ENCODE results near the gene IFITM10. TPM values are rescaled to one million over a fixed set of nuclear protein-coding genes. Genes with fewer than 3 reads are reported as not detected.
"Not testable (repeated sequence)": the region's sequence is repeated elsewhere in the genome, so short reads cannot be mapped to it uniquely, and the experiment has no call there.

IFITM10 gene
- total RNA-seq, 1 donor from 2014 or later, result 0.80 TPM

DNA sequence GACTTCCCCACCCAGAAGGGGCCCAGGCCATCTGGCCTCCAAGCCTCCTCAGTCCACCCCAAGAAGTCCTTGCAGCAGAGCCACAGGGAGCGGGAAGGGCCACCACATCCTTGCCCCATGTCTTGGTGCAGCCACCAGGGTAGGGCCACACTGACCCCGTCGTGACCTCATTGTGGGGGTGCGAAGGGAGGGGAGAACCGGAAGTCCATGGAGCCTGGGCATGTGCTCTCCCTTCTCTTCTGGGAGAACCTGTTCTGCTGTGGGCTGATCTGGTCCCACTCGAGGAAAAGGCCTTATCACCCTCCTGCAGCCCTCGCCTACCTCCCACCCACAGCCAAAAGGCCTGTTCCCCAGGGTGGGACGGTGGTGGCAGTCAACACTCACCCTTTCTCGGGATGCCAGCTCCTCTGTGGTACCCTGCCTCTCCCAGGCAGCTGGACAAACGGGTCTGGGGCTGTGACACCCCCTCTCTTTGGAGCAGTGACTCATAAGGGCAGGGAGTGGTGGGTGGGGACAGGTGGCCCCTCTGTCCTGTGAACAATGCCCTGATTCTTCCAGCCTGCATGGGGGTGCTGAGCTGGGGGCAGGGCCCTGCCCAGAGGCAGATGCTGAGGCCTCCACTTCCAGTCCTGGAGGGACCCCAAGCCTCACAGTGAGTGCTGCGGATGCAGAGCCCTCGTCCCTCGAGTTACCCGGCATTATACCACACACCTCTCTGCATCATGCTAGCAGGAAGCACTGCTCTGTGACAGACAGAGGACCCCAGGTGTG, 27.9 kb upstream of the IFITM10 start:
- no peak for DNase-seq (ENCODE audit: low read depth)

GRCh38 chr11:1777737-1778136, 27.3 kb upstream of the IFITM10 start:
- DNase-seq (ENCODE audit: low read depth), result no peak

DNA sequence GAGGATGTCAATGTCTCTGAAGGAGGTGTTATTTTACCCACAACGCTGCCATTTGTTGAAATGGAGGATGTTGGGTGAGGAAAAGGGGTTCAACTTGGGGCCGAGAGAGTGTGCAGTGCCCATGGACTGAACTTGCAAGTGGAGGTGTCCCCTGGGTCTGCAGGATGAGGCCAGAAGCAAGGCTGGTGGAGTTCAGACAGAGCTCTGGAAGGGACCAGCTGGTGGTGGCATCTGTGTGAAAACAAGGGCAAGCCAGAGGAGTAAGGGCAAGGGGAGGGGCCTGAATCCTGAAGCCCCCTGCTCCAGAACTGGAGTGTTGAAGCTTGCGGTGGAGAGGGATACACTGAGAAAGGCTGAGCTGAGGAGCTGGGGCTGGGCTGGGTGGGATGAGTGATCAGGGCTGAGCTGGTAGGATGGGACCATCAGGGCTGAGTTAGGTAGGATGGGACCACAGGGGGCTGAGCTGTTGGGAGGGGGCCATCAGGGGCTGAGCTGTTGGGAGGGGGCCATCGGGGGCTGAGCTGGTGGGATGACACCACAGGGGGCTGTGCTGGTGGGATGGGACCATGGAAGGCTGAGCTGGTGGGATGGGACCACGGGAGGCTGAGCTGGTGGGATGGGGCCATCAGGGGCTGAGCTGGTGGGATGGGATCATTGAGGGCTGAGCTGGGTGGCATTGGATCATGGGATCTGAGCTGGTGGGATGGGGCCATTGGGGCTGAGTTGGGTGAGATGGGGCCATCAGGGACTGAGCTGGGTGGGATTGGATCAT, 26.7 kb upstream of the IFITM10 start:
- no peak for DNase-seq (ENCODE audit: low read depth)

DNA sequence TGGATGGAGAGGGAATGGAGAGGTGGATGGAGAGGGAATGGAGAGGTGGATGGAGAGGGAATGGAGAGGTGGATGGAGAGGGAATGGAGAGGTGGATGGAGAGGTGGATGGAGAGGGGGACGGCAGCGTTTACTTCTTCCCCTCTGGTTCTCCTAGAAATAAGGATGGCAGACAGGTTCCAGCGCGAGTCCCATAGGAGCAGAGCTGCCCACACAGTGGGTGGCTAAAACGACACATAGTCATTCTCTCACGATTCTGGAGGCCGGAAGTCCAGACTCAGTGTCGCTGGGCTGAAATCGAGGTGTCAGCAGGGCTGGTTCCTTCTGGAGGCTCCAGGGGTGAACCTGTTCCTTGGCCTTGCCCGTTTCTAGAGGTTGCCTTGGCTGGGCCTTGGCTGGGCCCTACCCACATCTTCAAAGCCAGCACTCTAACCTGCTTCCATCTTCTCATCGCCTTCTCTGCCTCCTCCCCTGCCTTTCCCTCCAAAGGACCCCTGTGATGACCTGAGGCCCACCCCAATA, 26.0 kb upstream of the IFITM10 start:
- DNase-seq (ENCODE audit: low read depth), result no peak

GRCh38 chr11:1774886-1775285, 24.5 kb upstream of the IFITM10 start:
- DNase-seq (ENCODE audit: low read depth), result no peak

DNA sequence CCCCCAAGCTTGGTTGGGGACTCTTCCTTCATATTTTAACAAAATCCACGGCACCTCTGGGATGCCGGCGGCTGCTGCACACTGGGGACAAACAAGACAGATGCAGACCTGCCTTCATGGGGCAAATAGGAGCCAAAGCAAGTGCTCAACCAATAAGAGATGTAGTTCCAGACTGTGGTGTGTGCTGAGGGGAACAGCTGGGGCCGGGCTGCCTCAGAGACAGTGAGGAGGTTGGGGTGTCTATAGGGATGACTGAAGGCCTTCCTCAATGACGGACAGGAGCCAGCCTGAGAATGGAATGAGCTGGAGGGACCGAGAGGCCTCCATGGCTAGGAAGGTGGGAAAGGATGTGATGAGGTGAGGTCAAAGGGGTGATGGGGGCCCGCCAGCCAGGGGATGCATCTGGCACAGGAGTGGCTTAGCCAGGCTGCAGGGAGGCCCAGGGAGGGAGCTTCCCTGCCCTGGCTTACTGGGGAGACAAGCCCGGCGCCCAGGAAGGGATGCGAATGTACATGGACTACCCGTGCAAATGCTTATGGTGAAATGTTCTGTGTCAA, 23.7 kb upstream of the IFITM10 start:
- no peak for DNase-seq (ENCODE audit: low read depth)

- no peak for DNase-seq (ENCODE audit: low read depth)
Observed at GRCh38 chr11:1773131-1773993, 23.0 kb upstream of the IFITM10 start.

DNA sequence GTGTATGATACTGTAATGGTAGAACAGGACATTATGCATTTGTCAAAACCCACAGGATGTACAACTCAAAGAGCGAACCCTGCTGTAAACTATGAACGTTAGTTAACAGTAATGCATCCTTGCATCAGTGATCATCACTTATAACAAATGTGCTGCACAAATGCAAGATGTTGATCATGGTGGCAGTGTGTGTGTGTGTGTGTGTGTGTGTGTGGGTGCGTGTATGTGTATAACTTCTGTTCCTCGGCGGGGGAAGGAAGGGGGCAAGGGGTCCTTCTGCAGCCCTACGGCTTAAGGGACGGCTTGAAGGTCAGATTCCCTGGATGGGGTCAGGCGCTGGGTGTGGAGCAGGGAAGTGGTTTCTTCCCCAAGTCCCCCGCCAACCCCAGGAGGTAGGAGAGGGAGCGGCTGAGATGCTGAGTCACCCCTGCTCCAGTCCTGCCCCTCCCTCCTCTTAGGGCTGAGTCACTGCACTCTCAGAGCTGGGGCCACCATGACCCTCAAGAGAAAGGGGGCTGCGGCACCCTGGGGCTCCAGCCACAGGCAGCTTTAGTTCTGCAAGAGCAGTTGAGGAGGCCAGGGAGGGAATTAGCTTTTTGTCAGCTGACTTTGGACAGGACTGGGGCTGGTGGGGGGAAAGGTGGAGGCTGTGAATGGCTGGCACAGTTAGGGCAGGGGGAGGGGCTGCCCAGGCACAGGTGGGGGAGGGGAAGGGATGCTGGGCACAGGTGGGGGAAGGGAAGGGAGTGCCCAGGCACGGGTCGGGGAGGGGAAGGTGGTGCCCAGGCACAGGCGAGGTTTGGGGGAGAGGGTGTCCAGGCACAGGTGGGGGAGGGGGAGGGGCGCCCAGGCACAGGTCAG, 22.1 kb upstream of the IFITM10 start:
- peak; percentile 97 for DNase-seq (ENCODE audit: low read depth)

- peak; percentile 70 for DNase-seq (ENCODE audit: low read depth)
Observed at GRCh38 chr11:1771700-1772099, 21.3 kb upstream of the IFITM10 start.

- no peak for DNase-seq (ENCODE audit: low read depth)
Observed at GRCh38 chr11:1771273-1771672, 20.9 kb upstream of the IFITM10 start.

GRCh38 chr11:1770528-1770927, 20.1 kb upstream of the IFITM10 start:
- no peak for DNase-seq (ENCODE audit: low read depth)

- DNase-seq (ENCODE audit: low read depth), result no peak
Observed at GRCh38 chr11:1770061-1770460, 19.7 kb upstream of the IFITM10 start.

- DNase-seq (ENCODE audit: low read depth), result not testable (repeated sequence)
Observed at GRCh38 chr11:1769304-1769936, 19.0 kb upstream of the IFITM10 start.

DNA sequence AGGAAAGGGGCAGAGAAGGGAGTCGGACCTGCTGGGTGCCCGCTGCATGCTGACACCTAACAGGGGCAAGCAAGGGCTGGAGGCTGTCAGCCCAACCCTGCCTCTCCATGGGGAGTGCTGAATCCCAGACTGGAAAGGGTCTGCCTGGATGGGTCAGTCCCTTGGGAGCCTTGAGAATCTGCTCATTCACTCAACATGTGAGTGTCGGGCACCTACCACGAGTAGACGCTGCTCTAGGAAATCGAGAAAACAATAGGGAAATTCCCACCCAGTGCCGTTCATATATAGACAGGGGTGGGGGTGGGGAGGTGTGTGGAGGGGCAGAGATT, 17.7 kb upstream of the IFITM10 start:
- DNase-seq (ENCODE audit: low read depth), result no peak

DNA sequence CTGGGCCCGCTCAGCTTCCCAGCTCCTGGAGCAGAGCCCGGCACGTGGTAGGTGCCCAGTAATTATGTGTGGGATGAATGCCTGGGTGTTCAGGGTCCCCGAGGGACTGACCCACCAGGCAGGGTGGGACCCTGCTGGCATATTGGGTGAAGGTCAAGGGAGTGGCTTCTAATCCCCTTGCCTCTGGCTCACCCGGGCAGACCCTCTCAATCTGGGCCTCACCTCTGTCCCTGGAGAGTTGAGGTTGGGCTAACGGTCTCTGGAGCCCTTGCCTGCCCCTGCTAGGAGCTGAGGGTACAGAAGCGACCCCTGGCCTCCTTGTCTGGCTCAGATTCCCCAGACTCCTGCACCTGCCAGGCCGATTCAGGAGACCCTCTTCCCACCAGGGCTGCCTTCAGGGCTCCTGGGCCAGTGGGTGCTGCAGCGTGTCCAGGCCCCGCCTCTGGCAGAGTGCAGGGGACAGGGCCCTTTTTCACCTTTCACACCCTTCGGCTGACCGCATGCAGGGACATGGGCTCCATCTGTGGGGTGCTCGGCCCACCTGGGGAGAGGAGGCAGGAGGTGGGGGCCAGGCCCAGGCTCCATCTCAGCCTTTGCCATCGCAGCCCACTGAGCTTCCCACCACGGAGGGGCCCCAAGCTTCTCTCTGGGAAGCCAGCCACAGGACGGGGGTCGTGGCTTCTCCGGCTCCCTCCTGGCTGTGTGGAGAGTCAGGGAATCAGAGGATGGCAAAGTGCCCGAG, 17.2 kb upstream of the IFITM10 start:
- DNase-seq (ENCODE audit: low read depth), result no peak

DNA sequence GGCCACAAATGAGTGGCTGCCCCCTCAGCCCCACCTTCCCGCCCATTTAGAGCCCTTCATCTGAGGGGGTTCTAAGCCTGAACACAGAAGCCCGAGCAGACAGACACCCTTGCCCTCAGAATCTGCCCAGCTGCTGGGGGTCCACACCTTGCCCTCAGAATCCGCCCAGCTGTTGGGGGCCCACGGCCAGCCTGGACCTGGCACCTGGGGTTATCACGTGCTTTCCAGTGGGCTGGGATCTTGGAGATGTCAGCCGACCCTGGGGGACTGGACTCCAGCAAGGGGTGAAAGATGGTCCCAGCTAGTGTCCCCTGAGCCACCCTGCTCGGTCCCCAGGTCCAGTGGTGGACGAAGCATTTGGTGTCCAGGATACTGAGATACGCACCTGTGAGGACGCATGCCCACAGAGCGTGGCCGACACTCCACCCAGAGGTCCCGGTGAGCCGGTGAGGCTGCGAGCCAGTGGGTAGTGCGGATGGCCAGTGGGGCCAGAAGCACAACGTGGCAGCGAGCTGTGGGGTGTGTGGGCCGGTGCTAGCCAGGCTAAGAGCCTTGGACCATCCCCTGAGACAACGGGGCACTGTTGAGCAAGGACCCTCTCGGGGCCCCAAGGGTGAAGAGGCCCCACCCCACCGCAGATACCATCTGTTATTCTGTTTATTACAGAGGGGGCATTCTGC, 16.5 kb upstream of the IFITM10 start:
- DNase-seq (ENCODE audit: low read depth), result no peak

- no peak for DNase-seq (ENCODE audit: low read depth)
Observed at GRCh38 chr11:1765871-1766718, 15.7 kb upstream of the IFITM10 start.

Data from renal cortical epithelial cell (primary cell).